Stimulated activated CD8-positive, alpha-beta memory T cell treated with anti-CD3 and anti-CD28 coated beads, Interleukin-4, amount 100 ng/mL, for 24 hours (primary cell): ENCODE results near the gene SLC34A1.
"Not testable (repeated sequence)": the region's sequence is repeated elsewhere in the genome, so short reads cannot be mapped to it uniquely, and the experiment has no call there.

Experiments
- DNase-seq: peaks from one replicate; pipeline ENCODE4 v3.0.0-alpha.2; 2020; ENCODE audit warnings: low read depth

Gene SLC34A1, protein sequence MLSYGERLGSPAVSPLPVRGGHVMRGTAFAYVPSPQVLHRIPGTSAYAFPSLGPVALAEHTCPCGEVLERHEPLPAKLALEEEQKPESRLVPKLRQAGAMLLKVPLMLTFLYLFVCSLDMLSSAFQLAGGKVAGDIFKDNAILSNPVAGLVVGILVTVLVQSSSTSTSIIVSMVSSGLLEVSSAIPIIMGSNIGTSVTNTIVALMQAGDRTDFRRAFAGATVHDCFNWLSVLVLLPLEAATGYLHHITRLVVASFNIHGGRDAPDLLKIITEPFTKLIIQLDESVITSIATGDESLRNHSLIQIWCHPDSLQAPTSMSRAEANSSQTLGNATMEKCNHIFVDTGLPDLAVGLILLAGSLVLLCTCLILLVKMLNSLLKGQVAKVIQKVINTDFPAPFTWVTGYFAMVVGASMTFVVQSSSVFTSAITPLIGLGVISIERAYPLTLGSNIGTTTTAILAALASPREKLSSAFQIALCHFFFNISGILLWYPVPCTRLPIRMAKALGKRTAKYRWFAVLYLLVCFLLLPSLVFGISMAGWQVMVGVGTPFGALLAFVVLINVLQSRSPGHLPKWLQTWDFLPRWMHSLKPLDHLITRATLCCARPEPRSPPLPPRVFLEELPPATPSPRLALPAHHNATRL

GRCh38 chr5:177384134-177384533, at the start of gene SLC34A1:
Gene SLC34A1 (plus strand): TSS chr5:177384434. CDS start chr5:177385742, 1,308 bp downstream.
- DNase-seq, result no peak

DNA sequence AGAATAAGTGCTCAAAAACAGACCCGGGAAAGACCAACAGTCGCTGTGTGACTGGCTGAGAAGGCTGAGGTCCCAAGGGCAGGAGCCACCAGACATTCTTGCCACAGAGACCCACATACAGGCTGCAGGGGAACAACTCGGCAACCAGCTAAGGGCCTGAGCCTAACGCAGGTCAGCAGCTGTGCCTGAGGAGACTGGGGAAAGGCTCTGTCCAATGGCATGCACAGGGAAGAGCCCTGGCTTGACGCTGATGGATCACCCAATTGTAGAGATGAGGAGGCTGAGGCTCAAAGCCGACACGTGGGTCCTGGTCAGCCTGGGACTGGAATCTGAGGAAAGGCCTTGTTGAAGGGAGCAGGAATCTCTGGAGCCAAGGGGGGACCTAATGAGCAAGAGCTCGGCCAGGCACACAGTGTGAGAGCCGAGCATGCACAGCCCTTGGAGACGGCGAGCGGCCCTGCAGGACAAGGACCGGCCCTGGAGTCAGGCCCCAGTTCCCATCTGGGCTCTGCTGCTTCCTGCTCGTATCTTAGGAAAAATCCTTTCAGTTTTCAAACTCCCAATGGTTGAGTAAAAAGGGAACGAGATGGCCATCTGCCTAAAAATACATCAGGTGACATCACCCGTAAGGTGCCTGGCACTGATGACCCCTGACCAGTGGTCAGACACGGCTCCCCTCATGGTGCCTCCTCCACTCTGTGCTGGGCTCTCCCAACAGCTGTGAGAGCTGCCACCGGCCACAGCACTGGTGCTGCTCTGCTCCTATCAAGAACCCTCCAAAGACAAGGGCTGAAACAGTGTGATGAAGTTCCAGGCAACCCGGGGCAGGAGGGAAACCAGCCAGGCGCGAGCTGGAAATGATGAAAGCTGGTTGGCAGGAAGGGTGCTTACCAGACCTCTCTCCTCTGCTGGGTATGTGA, 49.2 kb upstream of the SLC34A1 start:
- DNase-seq, result no peak

DNA sequence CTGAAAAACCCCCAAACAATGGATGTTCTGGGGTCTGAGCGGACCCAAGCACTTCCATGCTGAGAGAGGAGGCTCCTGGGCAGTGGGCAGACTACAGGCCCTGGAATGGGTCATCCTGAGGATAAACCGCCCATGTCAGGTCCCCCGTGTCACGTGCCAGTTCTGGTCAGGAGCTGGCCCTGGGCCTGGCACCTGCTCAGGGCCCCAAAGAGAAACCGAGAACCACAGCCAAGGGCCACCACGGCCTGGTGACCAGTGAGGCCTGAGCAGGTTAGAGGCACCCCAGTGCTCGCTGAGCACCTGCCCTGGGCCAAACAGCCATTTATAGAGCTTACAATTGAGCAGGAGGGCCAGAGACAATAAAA, 48.6 kb upstream of the SLC34A1 start:
- DNase-seq, result no peak

GRCh38 chr5:177336112-177336511, 48.1 kb upstream of the SLC34A1 start:
- DNase-seq, result no peak

GRCh38 chr5:177336603-177337494, 47.4 kb upstream of the SLC34A1 start:
- DNase-seq, result no peak

DNA sequence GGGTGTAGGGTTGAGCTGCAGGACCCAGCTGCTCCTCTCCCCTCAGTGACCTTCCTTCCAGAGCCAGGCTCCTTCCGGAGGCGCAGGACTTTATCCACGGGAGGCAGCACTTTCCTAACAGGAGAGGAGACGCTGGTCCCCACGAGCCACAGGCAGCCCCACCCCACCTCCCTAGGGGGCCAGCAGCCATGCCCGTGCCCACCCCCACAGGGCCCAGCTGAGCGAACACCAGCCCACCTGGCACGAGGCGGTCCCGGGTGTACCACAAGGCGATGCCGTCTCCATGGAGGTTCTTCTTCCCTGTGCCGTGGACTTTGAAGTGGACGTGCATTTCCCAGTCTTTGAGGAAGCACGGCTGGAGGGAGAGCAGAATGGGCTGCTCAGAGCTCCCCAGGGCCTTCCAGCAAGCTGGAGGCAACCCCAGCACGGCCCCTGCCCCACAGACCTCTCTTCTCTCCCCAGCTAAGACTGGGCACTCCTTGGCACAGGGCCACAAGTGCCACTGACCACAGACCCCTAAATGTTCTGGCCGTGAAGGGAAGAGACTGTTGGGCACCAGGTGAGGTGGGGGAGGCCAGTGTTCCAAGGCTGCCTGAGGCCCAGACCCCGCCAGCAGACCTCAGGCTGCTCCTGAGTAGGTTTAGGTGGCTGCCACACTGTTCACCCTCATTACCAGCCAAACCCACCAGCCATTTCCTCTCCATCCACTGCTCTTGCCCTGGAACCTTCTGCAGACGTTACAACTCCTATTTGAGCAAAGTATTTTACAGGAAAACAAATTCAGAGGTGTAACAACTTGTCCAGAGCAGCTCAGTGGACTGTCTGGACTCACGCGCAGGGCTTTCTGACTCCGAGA, 45.8 kb upstream of the SLC34A1 start:
- DNase-seq, result no peak

- DNase-seq, result no peak
Measured at GRCh38 chr5:177339107-177339638, 45.1 kb upstream of the SLC34A1 start.

- DNase-seq, result not testable (repeated sequence)
Measured at GRCh38 chr5:177343000-177343399, 41.2 kb upstream of the SLC34A1 start.

- no peak for DNase-seq
Measured at GRCh38 chr5:177343777-177344176, 40.5 kb upstream of the SLC34A1 start.

- DNase-seq, result no peak
Measured at GRCh38 chr5:177344891-177345290, 39.3 kb upstream of the SLC34A1 start.

GRCh38 chr5:177346820-177347219, 37.4 kb upstream of the SLC34A1 start:
- DNase-seq, result no peak

GRCh38 chr5:177347699-177348098, 36.5 kb upstream of the SLC34A1 start:
- no peak for DNase-seq

DNA sequence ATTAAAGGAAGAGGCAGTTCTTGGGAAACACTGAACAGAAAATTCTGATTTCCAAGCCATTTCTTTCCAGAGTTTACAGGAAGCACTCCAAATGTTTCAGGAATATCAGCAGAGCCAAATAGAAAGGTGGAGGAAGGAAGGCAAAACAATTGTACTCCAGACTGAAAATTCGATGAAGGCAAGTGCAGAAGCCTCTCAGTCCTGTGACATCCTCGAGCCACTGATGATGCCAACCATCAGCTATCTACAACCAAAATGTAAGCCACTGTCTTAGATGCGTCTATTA, 34.9 kb upstream of the SLC34A1 start:
- no peak for DNase-seq

GRCh38 chr5:177349762-177350161, 34.5 kb upstream of the SLC34A1 start:
- DNase-seq, result no peak

DNA sequence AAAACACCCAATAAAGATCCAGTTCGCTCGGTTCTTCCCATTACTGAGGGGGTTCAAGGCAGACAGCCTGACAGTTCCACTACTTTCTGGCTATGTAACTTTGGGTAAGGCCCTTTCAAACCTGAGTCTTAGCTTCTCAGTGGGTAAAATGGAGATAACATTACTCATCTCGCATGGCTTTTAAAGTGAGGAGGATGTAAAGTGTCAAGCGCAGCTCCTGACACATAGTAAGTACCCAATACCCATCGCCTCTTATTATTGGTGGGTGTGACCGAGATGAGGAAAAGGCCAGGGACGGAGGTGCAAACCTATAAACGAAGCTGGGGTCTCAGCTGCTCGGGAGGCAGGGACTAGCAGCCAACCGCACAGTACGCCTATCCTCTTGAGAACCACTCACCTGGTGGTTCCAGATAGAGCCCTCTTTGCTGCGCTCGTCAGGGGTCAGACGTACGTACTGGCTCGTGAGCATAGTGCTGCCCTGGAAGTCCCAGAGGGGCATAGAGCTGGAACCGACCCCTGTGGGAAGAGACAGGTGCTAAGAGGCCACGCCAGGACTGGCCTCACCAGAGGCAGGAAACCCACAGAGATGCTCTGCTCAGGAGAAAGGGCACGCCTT, 33.4 kb upstream of the SLC34A1 start:
- DNase-seq, result no peak

GRCh38 chr5:177351392-177352329, 32.6 kb upstream of the SLC34A1 start, which contains the start of gene LMAN2:
Gene LMAN2 (minus strand): TSS chr5:177351668. CDS start chr5:177351647, 21 bp downstream.
- peak; percentile 81 for DNase-seq

DNA sequence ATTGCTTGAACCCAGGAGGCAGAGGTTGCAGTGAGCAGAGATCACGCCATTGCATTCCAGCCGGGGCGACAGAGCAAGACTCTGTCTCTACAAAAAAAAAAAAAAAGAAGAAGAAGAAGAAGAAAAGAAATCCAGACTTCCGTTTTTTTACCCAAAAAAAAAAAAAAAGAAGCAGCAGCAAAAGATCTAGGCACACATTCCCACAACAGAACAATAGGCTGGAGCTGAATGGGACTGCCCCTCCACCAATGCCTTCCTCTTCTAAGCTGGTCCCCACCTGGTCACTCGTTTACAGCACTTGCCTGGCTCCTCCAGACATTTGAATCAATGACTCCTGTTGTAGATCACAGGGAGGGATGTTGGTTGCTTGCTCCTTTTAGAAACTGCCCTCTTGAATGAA, 31.1 kb upstream of the SLC34A1 start:
- no peak for DNase-seq

GRCh38 chr5:177354256-177354655, 30.0 kb upstream of the SLC34A1 start:
- no peak for DNase-seq

GRCh38 chr5:177354711-177355110, 29.5 kb upstream of the SLC34A1 start:
- no peak for DNase-seq
